Smooth muscle cell of the umbilical artery (primary cell): ENCODE measurements around the gene DNER. TPM values are rescaled to one million over a fixed set of nuclear protein-coding genes. Genes with fewer than 3 reads are reported as not detected.

Source experiments
- total RNA-seq: library from RNA; depleted of rRNA; stranded (reverse); fragments of >200 nt; gene quantifications from 2 replicates; pipeline ENCODE4 v1.2.3, GENCODE V29; 2014

Gene DNER
- total RNA-seq, result 0.30 and 0.74 TPM in 2 replicates

GRCh38 chr2:229714080-229714735, at the start of gene DNER:
Gene DNER, minus strand, starts transcription at chr2:229714555. Its CDS starts 132 bp downstream, at chr2:229714423.

Other genes starting within 250 kb of the DNER start
- gene TRIP12, start 207.5 kb upstream of the DNER start, total RNA-seq, result 267 and 411 TPM in 2 replicates
- 1.8 and 2.6 TPM in 2 replicates for gene FBXO36, start 207.9 kb upstream of the DNER start, total RNA-seq